Measurements from ENCODE around the gene RGSL1.

The RGSL1 gene

DNA sequence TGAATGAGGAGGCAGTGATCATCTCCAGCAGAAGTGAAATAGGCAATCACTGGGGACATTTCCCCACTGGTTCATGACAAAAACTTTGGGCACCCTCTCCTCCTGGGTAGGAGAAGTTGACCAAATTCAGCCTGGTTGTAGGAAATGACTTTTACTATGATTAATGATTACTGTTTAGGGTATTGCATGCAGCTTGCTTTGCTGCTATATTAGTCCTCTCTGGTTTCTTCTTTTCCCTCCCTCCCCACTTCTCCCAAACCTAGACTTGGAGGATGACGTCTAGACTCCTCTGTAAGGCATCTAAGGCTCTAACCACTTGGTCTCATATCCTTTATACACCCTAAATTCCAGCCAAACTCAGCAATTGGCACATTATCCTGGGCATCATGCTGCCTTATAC is 157.6 kb downstream of the RGSL1 start:
- H3K4me3 ChIP-seq (ENCODE audit: low read depth, low read length): no peak overlapping the region

DNA sequence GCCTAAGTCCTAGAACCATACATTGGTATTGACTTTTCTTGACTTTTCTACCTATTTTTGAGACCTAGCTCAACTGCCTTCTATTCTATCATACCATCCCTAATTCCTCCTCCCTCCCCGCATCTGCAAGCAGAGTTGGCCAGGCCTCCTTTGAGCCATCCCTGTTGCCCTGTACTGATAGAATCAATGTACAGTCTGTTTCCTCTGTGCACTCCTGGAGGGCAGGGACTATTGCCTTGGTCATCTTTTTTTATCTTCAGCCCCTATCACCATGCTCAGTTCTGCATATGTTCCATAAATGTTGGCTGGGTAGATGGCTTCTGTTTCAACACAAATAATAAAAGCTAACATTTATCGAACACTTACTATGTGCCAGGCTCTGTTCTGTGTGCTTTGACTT is 158.3 kb downstream of the RGSL1 start:
- DNase-seq (ENCODE audit: low read depth): no peak
- TF ChIP-seq, protein P1, sequence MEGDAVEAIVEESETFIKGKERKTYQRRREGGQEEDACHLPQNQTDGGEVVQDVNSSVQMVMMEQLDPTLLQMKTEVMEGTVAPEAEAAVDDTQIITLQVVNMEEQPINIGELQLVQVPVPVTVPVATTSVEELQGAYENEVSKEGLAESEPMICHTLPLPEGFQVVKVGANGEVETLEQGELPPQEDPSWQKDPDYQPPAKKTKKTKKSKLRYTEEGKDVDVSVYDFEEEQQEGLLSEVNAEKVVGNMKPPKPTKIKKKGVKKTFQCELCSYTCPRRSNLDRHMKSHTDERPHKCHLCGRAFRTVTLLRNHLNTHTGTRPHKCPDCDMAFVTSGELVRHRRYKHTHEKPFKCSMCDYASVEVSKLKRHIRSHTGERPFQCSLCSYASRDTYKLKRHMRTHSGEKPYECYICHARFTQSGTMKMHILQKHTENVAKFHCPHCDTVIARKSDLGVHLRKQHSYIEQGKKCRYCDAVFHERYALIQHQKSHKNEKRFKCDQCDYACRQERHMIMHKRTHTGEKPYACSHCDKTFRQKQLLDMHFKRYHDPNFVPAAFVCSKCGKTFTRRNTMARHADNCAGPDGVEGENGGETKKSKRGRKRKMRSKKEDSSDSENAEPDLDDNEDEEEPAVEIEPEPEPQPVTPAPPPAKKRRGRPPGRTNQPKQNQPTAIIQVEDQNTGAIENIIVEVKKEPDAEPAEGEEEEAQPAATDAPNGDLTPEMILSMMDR (conservative IDR thresholded peaks at IDR 0.05; ENCODE audit: low read depth, low read length): no peak
- no peak overlapping the region for H3K4me3 ChIP-seq (ENCODE audit: low read depth, low read length)

More for the DNA sequence above, 157.6 kb downstream of the RGSL1 start:
- TF ChIP-seq, protein P1 (conservative IDR thresholded peaks at IDR 0.05; ENCODE audit: low read depth, low read length): no peak
- no peak for DNase-seq (ENCODE audit: low read depth)

DNA sequence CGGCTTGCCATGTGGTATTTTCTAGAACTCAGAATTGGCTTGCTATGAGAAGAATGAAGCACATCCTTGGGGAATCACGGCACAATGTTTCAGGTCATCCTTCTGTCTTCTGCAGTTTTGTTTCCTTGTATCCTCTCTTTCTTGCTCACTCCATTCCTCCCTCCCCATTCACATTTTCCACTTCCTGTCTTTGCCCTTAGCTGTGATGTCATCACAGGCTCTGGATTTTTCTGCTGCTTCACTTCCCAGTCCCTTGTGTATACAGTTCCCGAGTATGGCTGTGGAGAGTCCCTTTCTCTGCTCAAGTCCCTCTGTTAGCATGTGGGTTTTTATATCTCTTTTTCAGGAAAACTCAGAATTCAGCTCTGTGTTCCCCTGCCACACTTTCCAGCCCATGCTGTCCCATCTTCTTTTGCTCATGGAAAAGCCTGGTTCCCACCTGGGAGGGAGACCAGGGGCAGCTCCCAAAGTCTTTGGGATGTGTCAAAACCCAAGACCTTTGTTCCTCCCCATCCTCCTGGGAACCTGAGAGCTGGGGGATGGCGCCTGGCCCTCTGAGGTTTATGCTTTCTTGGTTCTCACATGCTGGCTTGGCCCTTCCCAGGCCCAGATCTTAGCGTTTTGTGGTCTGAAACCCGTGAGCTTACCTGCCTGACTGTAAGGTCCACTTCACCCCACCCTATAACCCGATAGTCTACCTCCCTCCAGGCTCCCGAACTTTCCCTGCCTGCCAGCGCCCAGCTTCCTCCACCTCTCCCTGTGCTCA is 159.1 kb downstream of the RGSL1 start:
- TF ChIP-seq, protein P1 (conservative IDR thresholded peaks at IDR 0.05; ENCODE audit: low read depth, low read length): no peak
- no peak overlapping the region for H3K4me3 ChIP-seq (ENCODE audit: low read depth, low read length)
- peak; percentile 50 for DNase-seq (ENCODE audit: low read depth)
